ENCODE data around the gene AK8.
"Not testable (repeated sequence)": the region's sequence is repeated elsewhere in the genome, so short reads cannot be mapped to it uniquely, and the experiment has no call there.

Gene AK8

DNA sequence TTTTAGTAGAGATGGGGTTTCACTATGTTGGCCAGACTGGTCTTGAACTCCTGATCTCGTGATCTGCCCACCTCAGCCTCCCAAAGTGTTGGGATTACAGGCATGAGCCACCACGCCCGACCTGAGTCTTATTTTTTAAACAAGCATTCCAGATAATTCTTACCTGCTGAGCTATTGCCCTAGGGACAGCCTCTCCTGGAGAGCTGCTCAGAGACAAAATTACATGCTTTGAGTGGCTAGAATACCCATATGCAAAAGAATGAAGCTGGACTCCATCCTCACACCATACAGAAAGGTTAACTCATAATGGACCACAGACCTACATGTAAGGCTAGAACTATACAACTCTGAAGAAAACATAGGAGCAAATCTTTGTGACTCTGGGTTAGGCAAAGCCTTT is 166.2 kb downstream of the AK8 start:
- no peak for DNase-seq (ENCODE audit: low read depth in 2 of 2)

GRCh38 chr9:132711152-132711551 is 166.9 kb downstream of the AK8 start:
- not testable (repeated sequence) for DNase-seq (ENCODE audit: low read depth in 2 of 2)

DNA sequence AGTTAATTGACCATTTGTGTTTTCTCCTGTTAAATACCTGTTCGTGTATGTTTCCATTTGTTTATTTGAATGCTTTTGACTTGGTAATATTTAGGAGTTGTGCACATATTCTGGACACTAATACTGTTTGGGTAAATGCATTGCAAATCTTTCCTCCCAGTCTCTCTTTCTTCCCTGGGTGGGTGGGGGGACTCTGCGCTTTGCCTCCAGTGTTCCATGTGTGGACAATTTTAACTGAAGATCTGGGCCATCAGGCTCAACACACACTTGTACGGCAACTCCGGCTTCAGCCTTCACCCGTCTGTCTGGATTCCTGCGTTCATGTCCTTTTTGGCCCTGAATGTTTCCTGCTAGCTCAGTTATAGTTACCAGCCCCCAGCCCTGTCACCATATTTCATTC is 167.8 kb downstream of the AK8 start:
- no peak for DNase-seq (ENCODE audit: low read depth in 2 of 2)

- DNase-seq (ENCODE audit: low read depth in 2 of 2), result no peak
These were observed 169.2 kb downstream of the AK8 start for GRCh38 chr9:132708769-132709430.

GRCh38 chr9:132708239-132708638 is 169.8 kb downstream of the AK8 start:
- no peak for DNase-seq (ENCODE audit: low read depth in 2 of 2)

DNA sequence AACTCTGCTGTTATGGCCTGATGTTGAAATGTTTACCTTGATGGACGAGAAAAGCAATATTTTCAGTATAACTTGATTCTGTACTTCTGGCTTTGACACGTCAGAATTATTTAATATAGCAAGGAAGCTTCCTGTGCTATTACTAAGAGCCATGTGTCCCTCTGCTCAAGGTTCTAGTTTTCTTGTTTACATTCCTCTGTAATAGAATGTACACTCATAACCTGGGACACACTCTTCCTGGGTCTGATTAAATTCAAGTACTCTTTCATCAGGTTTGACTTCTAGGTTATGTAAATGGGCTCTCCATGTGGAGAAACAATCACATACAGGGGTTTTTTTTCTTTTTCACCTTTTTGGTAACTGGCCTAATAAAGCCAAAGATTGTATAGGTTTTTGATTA is 174.7 kb downstream of the AK8 start:
- no peak for DNase-seq (ENCODE audit: low read depth in 2 of 2)

DNA sequence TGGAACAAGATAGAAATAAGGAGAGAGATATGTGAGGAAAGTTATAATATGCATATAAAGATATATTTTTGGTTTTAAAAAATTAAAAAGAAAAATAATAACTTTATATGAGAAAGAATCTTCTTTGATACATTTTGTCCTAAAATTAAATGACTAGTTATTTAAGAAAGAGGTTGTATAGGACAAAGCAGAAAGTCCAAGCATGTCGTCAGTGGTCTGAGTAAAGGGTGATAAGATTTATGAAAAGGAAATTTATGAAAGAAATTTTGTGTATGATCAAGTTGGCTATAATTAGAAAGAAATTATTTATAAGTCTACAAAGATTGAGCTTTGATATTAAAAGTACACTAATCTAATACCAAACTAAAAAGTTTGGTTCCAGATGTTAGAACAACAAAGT is 175.8 kb downstream of the AK8 start:
- no peak for DNase-seq (ENCODE audit: low read depth in 2 of 2)

- no peak for DNase-seq (ENCODE audit: low read depth in 2 of 2)
These were observed 178.1 kb downstream of the AK8 start for GRCh38 chr9:132699956-132700355.

DNA sequence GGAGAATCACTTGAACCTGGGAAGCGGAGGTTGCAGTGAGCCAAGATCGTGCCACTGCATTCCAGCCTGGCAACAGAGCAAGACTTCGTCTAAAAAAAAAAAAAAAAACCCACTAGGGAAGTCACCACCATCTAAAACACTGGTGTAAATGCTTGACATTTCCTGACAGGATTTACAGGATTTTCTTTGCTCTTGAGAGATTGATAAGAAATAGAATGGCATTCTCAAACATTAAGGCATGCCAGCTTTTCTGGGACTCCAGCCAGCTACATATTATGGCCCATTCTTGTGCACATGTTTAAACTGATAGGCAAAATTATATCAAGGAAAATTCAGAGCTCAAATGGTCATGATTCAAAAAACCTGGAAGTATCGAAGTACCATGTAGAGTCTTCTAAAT is 179.1 kb downstream of the AK8 start:
- no peak for DNase-seq (ENCODE audit: low read depth in 2 of 2)

DNA sequence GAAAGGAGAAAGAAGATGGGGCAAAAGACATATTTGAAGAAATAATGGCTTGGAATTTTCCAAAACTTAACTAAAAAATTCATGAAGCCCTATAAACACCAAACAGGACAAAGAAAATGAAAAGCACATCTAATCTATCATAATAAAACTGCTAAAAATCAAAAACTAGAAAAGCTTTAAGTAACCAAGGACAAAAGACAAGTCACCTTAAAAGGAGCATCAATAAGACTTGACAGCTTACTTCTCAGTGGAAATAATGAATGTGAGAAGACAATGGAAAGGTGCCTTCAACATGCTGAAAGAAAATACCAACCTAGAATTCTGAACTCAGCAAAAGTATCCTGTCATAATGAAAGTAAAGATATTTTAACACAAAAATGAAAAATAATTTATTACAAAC is 180.9 kb downstream of the AK8 start:
- no peak for DNase-seq (ENCODE audit: low read depth in 2 of 2)

DNA sequence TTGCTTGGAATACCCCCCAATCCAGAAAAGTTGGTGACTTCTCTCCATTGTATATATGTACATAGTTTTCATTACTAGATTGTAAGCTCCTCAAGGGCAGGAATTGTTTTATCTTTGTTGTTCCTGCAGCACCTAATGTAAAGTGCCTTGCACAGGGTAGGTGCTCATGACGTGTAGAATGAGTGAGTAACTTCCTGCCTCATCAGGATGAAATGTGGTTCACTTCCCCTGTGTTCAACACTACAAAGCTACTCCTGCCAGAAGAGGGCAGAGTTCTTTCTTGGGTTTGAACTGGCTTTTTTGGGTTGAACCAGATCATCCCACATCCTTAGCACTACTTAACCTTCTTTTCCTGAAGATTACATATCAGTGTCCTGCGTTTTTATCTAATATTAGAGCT is 183.9 kb downstream of the AK8 start:
- no peak for DNase-seq (ENCODE audit: low read depth in 2 of 2)

GRCh38 chr9:132690696-132691095 is 187.4 kb downstream of the AK8 start:
- no peak for DNase-seq (ENCODE audit: low read depth in 2 of 2)

DNA sequence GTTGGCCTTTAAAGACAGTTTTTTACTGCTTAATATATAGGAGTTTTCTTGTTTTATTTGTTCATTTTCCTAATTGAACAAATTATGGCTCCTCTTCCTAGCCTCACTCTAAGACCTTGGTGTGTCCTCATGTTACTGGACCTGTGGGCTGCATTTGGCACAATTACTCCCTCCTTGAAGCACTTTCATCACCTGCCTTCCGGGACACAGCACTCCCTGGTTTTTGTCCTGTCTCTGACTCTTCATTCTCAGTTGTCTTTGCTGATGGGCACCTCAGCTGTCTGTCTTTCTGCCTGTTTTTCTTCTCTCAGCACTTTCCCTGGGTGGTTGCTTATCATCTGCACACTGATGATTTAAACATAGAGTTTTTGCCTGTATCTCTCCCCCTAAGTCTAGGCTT is 194.2 kb downstream of the AK8 start:
- DNase-seq (ENCODE audit: low read depth in 2 of 2), result no peak

GRCh38 chr9:132681561-132681960 is 196.5 kb downstream of the AK8 start:
- no peak for DNase-seq (ENCODE audit: low read depth in 2 of 2)

DNA sequence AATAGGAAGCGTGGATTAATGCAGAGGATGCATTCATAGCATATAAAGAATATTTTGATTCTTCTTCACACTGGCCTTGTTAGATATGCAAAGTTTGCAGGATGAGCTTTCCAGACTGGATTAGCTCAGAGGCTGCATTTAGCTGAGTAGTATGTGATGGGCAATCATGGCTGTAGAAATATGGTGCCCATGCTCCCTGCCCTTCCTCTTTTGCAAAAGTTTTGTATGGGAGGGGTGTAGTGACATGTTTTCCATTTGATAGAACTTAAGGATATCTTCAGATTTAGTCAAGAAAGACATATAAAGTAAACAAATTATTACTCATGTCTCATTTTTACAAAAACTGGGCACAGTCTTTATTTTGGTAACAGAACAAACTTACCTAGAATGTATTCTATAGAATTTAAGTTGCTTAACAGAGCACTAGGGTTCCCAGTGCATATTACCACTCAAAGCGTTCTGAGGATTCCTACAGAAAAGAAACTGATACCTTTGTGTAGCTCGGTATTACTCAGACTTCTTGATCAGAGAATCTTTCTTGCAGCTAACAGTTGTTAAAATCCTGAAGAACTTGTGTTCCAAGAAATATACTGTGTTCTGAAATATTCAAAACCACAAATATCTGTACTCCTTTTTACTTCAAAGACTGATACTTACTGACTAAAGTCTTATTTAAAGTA is 198.0 kb downstream of the AK8 start:
- DNase-seq (ENCODE audit: low read depth in 2 of 2), result no peak

DNA sequence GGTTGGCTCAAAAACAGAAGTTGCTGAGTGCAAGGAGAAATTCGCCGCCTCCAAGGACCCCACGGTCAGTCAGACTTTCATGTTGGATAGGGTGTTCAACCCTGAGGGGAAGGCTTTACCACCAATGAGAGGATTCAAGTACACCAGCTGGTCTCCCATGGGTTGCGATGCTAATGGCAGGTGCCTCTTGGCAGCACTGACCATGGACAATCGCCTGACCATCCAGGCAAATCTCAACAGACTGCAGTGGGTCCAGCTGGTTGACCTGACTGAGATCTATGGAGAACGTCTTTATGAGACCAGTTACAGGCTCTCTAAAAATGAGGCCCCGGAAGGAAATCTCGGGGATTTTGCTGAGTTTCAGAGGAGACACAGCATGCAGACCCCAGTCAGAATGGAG is 200.1 kb downstream of the AK8 start:
- DNase-seq (ENCODE audit: low read depth in 2 of 2), result no peak
